ENCODE data around the gene TMEM179.
A peak's percentile ranks its signal among the peaks of the same experiment; 100 is the strongest.

Gene TMEM179

GRCh38 chr14:104567141-104567956, 37.2 kb downstream of the TMEM179 start:
- no peak for DNase-seq

GRCh38 chr14:104564744-104565679, 39.6 kb downstream of the TMEM179 start:
- DNase-seq, result no peak

GRCh38 chr14:104563742-104564615, 40.6 kb downstream of the TMEM179 start:
- DNase-seq, result peak; percentile 63

- no peak for DNase-seq
Observed at GRCh38 chr14:104563191-104563741, 41.3 kb downstream of the TMEM179 start.

- no peak for DNase-seq
Observed at GRCh38 chr14:104562606-104563005, 42.0 kb downstream of the TMEM179 start.

- DNase-seq, result no peak
Observed at GRCh38 chr14:104561632-104562495, 42.7 kb downstream of the TMEM179 start.

- DNase-seq, result no peak
Observed at GRCh38 chr14:104561124-104561557, 43.4 kb downstream of the TMEM179 start.

GRCh38 chr14:104560586-104560945, 44.0 kb downstream of the TMEM179 start:
- no peak for DNase-seq

- no peak for DNase-seq
Observed at GRCh38 chr14:104559804-104560585, 44.6 kb downstream of the TMEM179 start.

GRCh38 chr14:104559028-104559803, 45.4 kb downstream of the TMEM179 start:
- DNase-seq, result no peak

- DNase-seq, result no peak
Observed at GRCh38 chr14:104558231-104559027, 46.1 kb downstream of the TMEM179 start.

GRCh38 chr14:104557766-104558165, 46.8 kb downstream of the TMEM179 start:
- no peak for DNase-seq

GRCh38 chr14:104557086-104557485, 47.5 kb downstream of the TMEM179 start:
- DNase-seq, result no peak

- no peak for DNase-seq
Observed at GRCh38 chr14:104556256-104557021, 48.1 kb downstream of the TMEM179 start.

- no peak for DNase-seq
Observed at GRCh38 chr14:104555430-104556255, 48.9 kb downstream of the TMEM179 start.

- no peak for DNase-seq
Observed at GRCh38 chr14:104554608-104555429, 49.8 kb downstream of the TMEM179 start.
